Activated CD4-positive, alpha-beta T cell treated with anti-CD3 and anti-CD28 coated beads, Interleukin-10, Interleukin-2, amounts not matched to agents 100 ng/mL and 50 ng/mL, durations not matched to agents 16 hours and 8 hours (primary cell): ENCODE measurements around the gene DCC.

Experiments used
- DNase-seq: peaks from one replicate; pipeline ENCODE4 v3.0.0-alpha.2; 2020

DCC gene

DNA sequence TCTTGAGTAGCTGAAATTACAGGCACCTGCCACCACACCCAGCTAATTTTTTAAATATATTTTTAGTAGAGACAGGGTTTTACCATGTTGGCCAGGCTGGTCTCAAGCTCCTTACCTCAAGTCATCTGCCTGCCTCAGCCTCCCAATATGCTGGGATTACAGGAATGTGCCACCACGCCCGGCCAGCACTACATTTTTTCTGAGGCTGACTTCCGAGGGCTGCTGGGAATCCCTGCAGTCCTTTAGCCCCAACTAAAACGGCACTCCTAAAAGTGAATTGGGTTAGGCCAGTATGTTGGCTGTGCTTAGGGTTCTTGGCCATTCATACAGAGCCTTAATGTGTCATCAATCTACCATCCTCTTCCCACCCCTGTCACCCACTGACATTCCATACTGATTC is 375.4 kb downstream of the DCC start:
- no peak for DNase-seq

DNA sequence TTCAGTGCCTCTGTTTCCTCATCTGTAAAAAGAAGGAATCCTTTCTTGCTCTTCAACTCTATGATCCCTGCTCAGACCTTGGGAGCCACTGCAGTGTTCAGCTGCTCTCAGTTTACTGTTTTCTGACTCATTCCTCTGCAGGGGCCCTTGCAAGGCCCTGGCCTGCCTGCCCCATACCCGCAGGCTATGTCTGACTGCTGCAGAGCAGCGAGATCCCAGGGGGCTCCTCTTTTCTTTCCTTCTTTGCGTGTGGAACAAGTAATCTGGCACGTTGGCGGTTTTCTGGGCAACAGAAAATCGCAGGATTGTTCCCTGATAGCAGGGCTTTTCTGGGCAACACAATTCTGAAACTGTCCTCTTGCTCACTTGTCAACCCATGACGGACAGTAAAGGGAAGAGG is 376.0 kb downstream of the DCC start:
- no peak for DNase-seq

DNA sequence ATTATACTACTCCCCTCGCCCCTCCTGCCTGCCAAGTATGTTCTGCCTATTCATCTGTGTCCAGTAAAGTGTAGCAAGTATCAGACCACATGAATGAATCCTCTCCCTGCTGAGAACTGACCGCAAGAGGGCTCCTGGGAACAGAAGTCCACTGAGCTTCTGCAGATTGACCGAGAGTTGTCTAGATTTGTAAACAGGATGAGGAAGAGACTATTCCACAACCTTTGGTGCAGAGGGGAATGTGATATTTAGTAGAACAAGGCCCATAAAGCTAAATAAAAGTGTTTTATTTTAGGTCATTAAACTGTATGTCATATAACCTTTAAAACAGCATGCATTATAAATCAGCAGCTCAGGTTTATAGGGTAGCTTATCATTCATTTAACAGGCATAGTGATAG is 377.0 kb downstream of the DCC start:
- DNase-seq: no peak

DNA sequence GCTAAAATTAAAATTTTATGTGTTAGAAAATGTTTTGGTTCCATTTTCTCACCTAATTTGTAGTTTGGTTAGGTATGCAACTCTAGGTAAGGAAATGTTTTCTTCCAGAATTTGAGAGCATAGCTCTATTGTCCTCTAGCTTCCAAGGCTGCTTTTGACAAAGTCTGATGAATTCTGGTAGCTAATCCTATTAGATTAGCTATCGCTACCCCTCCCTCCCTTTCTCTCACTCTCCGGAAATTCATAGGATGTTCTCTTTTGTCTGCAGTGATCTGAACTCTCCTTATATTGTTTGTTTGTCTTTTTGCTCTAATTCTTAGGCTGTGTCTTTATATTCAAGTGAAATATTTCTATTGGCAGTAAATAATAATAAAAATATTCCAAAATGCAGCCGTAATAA is 382.9 kb downstream of the DCC start:
- DNase-seq: no peak

DNA sequence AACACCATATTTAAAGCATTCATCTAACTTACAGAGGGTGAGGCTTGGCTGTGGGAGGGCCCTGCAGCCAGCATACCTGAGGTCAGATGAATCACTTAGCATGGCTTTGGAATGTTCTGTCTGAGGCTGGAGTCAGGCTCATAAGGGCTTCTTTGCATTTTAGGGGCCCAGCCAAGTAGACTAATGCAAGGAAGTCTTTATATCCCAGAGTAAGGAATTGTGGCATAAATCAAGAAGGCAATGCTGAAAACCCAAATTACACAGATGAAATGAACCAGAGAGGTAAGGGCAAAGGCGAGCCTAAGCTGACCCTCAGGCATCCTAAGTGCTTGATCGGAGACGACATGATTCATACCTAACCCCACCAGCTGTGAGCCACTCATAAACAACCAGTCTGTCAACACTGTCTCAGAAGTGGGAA is 383.6 kb downstream of the DCC start:
- DNase-seq: no peak

DNA sequence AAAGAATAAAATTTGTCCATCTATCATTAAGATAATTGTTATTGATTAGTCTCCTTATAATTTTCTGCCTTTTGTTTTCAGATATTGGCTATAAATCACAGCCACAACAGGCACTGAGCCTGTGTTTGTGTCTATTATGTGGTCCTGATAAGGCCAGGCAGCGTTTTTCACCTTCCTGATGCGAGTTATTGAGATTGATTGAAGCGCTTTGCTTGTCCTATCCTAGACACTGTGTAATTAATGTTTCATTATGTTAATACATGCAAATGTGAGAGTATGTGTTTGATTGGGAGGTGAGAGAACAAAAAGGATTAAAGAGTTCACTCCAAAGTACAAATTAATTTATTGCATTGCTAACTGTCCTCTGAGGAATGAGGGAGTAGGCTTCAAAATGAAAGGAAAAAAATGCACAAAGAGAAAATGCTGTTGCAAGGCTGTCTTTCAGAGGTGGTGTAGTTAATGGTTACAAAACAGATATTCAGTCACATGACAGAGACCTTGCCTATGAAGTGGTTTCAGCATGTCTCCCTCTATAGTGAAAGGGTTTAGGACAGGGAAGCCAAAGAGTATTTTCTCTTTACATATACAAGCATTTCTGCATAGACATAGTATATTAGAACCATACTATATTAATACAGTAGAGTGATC is 391.1 kb downstream of the DCC start:
- DNase-seq: no peak

DNA sequence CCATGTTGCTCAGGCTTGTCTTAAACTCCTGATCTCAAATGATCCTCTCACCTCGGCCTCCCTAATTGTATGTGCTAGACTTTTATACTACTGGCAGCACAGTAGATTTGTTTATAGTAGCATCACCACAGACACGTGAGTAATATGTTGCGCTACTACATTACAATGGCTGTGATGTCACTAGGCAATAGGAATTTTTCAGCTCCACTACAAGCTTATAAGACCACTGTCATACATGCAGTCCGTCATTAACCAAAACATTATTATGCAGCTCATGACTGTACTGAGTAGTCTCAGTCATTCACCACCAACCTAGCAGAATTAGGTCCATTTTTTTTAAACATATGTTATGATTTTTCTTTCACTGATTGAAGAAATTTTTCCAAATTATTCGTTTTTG is 398.9 kb downstream of the DCC start:
- DNase-seq: no peak

DNA sequence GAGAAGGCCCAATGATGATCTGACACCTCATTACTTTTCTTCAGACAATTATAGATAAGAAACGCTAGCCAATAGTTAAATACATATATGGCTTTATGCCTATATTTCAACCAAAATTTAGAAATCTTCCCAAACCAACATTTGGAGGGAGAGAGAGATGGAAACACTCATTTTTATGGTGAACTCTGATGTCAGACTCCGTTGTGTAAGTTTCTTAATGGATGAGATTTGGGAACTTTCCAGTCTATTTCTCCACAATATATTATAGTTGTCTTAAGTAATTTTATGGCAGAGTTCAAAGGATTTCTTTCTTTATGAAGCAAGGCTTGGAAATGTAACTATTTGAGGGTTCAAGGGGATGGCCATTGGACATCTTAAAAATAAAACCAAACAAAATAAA is 407.0 kb downstream of the DCC start:
- no peak for DNase-seq

DNA sequence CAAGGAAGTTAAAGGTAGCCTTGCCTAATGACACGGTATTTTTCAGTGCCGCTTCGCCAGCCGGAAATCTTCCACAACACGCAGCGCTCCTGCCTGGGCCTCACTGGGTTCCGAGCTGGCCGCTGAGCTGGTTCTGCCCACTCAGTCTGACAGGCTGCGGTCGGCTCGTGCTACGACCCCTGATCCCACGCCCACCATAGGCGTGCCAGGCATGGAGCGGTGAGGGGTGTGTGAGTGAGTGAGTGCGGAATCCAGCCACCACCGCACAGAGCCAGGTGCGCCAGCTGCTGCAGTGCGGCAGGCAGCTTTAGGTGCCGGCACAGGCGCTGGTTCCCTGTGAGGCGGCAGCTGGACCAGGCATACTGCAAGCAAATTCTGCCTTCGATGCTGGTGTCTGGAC is 407.9 kb downstream of the DCC start:
- DNase-seq: no peak

DNA sequence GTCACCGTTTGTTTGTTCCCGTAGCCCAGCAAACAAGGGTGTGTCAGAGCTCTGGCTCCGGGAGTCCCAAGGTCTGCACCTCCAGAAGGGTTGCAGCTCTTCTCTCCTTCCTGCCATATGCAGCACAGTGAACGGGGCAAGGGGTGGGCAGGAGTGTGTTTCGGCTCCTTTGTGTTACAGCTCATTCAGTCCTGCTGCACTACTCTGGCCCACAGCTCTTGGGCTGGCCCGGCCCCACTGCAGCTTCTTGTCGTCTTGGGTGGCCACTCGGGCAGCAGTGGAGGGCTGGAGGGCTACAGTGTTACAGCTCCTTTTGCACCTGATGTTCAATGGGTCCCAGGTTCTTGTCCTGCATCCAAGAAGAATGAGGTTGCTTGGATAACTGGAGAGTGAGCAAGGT is 408.3 kb downstream of the DCC start:
- no peak for DNase-seq

DNA sequence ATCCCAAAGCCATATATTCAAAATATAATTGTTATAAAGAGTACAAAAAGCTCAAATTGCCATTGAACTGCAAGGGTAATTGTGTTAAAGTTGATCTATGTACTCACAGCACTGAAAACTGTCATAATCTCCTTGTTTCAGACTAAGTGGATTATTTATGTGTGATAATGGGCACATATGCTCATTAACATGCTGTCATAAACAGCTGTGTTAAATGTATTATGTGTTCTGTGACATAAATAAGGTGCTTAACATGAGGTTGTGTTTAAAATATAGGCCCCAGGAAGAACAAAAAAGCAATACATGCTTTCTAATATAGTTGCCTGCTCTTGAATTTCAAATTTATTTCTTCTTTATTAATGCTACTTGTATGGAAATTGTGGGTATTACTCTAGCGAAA is 409.5 kb downstream of the DCC start:
- no peak for DNase-seq

DNA sequence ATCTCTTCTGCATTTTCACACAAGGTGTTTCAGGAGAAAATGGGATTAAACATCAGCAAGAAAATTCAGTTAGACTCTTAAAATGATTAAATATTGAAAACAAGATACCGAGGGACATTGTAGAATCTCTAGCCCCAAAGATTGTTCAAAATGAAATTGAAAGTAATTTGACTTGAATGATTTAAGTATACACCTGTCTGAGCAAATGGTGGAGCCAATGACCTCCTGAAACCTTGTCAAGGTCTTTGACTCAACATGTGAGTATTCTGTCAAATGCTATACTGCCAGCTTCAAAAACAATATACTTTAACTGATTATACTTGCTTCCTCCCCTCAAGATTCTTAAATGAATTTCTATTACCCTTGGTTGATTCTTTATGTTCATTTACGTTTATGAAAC is 411.0 kb downstream of the DCC start:
- DNase-seq: no peak

DNA sequence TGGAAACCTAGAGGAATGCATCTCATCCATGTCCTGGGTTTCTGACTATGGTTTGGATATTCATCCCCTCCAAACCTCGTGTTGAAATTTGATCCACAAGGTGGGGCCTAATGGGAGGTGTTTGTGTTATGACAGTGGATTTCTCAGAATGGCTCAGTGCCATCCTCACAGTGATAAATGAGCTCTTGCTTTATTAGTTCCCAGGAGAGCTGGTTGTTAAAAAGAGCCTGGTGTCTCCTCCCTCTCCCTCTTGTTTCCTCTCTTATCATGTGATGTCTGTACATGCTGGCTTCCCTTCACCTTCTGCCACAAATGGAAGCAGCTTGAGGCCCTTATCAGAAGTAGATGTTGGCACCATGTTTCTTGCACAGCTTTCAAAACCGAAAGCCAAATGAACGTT is 424.3 kb downstream of the DCC start:
- no peak for DNase-seq

DNA sequence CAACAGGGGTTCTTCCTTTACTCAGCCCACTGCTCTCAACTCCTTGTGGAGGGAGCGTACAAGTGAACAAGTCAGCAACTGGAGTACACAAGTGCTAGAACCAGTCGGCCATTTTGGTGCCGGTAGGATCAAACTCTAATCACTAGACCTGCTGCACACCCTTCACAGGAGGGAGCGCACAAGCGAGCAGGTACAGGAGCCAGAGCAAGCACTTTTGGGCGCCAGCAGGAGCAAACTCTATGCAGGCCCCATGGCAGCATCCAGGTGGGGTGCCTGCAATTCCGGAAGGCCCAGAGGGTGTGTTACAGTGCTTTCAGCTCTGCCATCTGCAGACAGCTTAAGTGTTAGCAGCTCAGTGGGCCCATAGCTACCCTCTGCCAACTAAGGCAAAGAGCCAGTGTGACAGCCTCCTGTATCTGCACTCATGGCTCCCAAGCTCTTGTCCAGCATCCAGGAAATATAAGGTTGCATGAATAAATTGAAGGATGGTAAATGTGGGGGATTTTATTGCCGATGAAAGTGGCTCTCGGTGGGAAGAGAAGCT is 426.1 kb downstream of the DCC start:
- DNase-seq: no peak

DNA sequence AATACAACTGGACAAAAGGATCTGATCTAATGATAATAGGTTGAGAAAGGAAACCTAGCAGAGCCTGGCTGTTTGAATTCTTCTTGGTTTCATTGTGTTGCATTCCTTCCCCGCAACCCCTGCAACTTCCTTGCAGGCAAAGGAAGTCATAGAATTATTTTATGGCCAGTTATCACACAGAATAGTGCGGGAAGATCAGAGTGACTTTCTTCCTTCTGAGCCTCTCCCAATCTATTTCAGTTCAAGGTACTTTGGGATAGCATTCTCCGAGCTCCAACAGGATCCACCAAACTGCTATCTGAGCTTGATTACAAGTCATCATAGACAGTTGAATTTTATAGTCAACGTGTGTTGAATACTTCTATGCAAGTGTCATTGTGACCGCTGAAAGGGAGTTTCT is 441.1 kb downstream of the DCC start:
- DNase-seq: no peak

DNA sequence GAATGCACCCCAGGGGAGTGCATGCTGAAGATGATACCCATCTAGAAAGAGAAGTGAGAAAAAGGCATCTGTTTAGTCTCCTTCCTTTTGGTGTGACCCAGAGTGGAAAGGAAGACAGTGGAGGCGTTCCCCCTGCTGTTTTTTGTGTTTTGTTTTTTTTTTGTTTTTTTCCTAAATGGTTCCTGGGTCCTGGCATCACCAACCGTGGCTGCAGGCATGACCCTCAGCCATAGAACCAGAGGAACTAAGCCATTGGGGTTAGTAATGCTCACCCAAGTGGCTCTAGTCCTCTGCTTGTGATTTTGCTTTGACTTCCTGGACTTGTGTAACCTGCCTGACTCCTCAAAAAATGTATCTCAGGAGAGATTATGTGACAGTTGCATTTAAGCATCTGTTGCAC is 451.3 kb downstream of the DCC start:
- no peak for DNase-seq

DNA sequence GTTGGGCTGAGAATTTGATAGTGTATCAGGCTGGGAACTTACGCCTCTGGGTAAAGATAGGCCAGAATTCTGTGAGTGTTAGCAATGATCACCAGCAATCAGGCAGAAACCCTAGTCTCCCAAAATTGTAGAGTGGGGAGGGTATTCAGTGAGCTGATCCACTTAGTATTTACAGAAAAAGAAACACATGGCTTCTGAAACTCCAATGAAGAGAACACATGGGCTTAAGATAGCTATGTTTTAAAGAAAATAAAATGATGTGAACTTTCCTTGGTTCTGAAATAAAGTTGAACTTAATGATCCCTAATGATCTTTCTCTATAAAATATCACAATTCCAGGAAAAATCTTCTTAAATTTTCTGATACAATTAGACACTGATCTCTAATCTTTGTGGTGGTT is 472.8 kb downstream of the DCC start:
- no peak for DNase-seq

DNA sequence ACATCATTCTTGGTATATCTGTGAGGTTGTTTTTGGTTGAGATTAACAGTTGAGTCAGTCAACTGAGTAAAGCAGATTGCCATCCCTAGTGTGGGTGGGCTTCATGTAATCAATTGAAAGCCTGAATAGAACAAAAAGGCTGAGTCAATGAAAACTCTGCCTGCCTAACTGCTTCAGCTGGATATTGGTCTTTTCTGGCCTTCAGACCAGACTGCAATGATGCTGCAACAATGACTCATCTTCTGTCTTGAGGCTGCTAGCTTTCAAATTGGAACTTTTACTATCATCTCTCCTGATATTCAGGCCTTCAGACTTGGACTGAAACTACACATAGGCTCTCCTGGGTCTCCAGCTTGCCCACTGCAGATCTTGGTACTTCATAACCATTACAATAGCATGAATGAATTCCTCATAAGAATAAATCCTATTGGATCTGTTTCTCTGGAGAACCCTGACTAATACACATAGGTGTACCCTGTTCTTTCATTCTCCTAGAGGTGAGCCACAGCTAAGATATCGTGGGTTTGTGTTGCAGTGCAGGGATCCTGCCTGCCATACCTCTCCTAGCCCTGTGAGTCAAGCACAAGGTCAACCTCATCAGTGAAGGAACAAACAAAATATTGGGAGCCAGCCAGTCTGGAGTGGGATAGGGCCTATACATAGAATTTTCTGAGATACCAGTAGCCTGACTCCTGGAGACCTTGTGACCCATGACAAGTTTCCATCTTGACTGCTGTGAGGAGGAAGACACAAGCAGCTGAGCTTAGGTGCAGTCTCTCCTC is 473.8 kb downstream of the DCC start:
- DNase-seq: no peak

DNA sequence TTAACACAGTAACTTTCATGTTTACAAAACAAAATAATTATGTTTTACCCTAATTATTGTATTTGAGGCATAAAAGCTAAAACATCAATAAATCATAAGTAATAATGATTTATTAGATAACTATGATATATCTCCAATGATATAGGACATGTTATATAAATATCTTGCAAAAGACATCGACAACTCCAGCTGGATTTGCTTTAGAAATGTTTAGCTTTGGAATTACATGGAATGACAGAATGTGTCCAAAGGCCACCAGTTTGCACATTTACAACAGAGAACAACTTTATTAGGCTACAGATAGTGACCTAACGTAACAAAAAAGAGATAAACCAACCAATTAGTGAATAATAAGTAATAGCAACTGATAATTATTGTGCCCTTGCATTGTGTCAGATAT is 475.7 kb downstream of the DCC start:
- no peak for DNase-seq

DNA sequence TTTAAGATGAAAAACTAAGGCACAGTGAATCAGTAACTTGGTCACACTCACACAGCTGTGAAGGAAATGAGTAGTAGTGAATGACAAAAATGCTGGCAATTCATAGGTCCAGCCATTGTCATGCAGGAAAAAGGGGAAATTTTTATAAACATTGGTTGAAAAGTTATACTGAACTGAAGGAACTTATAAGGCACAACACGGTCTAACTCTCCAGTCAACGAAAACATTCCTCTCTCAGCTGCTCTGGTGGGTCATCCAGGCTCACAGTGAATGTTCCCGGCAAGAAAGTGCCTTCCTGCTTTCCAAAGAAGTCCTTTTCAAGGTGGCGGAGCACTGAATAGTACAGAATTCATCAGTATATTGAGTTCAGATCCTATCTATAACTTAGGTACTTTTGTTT is 476.1 kb downstream of the DCC start:
- DNase-seq: no peak

DNA sequence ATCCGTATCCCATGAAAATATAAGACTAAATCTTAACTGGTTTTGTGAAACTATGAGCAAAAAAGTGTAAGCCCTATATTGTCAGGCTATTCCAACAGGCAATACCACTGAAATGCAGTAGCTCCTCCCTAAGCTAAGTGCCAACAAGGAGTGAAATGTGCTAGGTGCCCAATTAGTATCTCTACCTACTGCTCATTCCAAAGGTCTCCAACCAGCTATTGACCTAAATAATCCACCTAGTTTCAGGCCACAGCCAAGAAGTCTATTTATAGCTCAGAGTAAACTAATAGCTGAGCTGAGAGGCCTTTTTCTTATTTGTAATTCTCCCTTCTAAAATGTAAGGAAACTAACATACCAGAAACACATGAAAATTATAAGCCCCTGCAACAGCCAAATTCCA is 482.2 kb downstream of the DCC start:
- no peak for DNase-seq

DNA sequence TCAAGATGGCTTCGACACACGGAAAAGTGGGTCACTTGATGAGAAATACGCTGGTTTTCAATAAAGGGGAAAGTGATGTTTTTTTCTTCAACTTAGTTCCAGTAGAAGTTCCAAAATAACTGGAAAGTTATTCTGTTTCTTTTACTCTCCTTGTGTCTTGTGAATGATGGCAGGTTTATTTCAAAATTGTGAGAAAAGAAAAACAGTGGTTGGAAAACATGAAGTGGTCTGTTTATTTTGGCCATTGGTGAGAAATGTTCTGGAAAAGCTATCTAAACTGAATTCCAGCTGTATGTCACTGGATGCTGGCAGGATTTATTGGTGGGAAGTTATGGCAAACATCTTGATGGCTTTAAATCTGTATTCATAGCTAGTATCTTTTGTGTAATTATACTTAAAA is 484.1 kb downstream of the DCC start:
- no peak for DNase-seq

DNA sequence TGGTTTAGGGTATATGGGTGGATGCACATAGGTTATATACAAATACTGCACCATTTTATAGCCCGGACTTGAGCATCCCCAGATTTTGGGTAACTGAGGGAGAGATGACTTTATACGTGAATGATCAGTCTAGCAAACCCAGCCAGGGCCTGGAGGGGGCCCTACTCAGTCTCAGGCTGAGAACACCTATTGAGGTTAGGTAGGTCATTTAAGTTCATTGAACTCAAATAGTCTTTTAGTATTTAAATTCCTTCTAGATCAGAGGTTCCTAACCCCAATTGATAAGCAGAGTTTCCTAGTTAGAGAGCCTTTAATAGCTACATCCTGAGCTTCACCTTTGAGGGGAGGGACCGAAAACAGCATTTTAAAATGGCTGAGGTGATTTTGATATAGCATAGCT is 487.0 kb downstream of the DCC start:
- no peak for DNase-seq

DNA sequence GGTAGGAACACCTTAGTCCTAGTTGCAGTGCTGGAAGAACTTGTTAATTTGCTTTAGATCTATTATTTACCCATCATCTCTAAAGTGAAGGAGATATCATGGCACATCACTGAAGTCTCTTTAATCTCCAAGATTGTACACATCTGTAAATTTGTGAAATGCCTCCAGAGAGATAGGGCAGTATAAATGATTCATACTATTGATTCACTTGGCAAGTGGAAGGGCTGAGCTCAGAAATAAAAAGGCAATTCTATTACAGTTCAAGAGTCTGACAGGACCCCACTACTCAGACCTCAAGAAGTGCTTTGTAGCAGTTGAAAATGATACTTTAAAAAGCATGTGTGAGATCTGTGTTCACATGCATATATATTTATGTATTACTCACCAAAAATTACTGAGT is 489.3 kb downstream of the DCC start:
- no peak for DNase-seq

DNA sequence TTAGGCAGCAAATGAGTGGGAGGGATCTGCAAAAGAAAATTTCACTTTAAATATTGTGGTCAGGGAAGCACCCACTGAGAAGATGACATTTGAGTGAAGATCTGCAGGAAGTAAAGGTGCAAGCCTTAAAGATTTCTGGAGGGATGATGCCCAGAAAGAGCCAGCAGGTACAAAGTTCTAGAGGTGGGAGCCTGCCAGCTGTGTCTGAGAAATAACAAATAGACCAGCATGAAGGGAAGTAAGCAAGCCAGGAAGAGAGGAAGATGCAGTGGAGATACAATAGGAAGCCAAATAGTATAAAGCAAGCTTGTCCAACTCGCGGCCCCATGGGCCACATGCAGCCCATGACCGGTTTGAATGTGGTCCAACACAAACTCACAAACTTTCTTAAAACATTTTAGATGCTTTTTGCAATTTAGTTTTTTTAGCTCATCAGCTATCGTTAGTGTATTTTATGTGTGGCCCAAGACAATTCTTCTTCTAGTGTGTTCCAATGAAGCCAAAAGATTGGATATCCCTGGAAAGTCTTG is 489.9 kb downstream of the DCC start:
- DNase-seq: no peak
